Epithelial cell of esophagus (primary cell): ENCODE results near the gene RBBP7.

Experiments used
- DNase-seq: peaks from one replicate; pipeline ENCODE4 v3.0.0; 2010; ENCODE audit warnings: low read depth
- H3K4me3 ChIP-seq: 2 replicates; pipeline ENCODE4 v1.5.1; 2011; ENCODE audit warnings: mild to moderate bottlenecking, low read length, control low read depth
- CTCF ChIP-seq: IDR thresholded peaks from 2 replicates; pipeline ENCODE4 v1.5.1; 2011; ENCODE audit warnings: low read depth, mild to moderate bottlenecking, low read length, control low read depth, inconsistent platforms; ENCODE audit not compliant: insufficient read depth; ENCODE audit errors: missing control alignments

The RBBP7 gene

GRCh38 chrX:16807976-16808542 is 62.1 kb downstream of the RBBP7 start:
- no peak overlapping the region for H3K4me3 ChIP-seq
- TF ChIP-seq CTCF: no peak

DNA sequence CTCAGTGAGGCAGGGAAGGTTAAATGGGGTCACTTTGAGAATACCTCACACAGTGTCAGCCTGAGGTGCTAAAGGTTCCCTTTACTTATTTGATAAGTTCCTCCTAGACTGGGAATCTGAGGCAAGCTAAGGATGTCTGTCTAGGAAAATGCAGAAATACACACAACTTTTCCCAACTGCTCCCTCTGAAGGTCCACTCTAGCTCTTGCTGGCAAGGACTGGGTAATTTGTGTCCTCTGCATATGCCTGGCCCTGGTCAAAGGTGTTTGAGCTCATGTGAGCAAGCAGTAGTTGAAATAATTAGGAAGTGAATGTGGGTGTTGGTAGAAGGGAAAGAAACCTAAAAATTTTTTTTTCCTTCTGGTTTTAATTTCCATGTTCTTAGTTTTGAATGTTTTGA is 62.6 kb downstream of the RBBP7 start:
- DNase-seq: no peak
- no peak overlapping the region for H3K4me3 ChIP-seq

More at GRCh38 chrX:16807976-16808542, 62.1 kb downstream of the RBBP7 start:
- DNase-seq: peak; percentile 52

DNA sequence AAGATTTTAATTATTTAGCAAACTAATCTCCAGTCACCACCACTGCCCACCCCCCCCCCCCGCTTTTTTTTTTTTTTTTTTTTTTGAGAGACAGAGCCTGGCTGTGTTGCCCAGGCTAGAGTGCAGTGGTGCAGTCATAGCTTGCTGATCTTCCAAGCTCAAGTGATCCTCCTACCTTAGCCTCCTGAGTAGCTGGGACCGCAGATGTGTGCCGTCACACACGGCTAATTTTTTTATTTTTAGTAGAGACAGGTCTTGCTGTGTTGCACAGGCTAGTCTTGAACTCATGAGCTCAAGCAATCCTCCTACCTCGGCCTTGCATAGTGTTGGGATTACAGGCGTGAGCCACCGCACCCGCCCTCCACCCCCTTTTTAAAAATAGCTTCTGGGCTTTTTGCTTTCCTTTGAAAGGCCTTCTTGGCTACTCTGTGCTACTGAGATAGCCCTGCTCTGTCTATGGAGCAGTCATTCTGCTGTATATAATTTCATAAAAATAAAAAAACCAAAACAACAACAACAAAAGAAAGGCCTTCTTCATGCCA is 65.2 kb downstream of the RBBP7 start:
- no peak overlapping the region for H3K4me3 ChIP-seq
- TF ChIP-seq CTCF: no peak
- no peak for DNase-seq

More for the DNA sequence above, 62.6 kb downstream of the RBBP7 start:
- no peak for TF ChIP-seq CTCF

DNA sequence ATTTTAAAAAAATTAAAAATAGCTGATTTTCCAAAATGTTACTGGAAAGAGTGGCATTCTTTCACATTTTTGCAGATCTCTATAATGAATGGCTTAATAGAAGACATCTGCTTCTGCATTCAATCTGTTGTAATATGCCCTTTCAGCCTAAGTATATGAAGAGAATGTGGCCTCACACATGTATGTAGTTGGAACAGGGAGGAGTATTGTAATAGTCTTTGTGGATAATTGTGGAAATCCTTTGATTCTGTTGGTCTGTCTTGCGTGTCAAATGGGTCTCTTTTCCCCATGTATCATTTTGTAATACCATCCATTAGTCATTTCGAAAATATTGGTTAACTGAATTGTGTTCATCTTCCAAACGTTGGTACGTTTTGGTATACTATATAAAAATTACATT is 72.3 kb downstream of the RBBP7 start:
- no peak overlapping the region for H3K4me3 ChIP-seq
- no peak for TF ChIP-seq CTCF
- DNase-seq: no peak

GRCh38 chrX:16797358-16797757 is 72.8 kb downstream of the RBBP7 start:
- DNase-seq: no peak
- TF ChIP-seq CTCF: no peak
- H3K4me3 ChIP-seq: no peak overlapping the region

GRCh38 chrX:16796298-16796697 is 73.9 kb downstream of the RBBP7 start:
- no peak for TF ChIP-seq CTCF
- DNase-seq: no peak

More at GRCh38 chrX:16796298-16796697, 73.9 kb downstream of the RBBP7 start:
- no peak overlapping the region for H3K4me3 ChIP-seq
